B cell (primary cell): ENCODE data around the gene NFATC1. TPM values are rescaled to one million over a fixed set of nuclear protein-coding genes. Genes with fewer than 3 reads are reported as not detected.

Experiments used
- ATAC-seq: fragments of 200-7000 bp; cut with Tn5 transposase; one replicate; pipeline ENCODE4 v1.10.0; 2021; ENCODE audit warnings: low read depth, mild to moderate bottlenecking, moderate number of reproducible peaks, moderate library complexity
- CTCF ChIA-PET: fragments of 350-600 bp; sonication (Branson Sonifier 250); formaldehyde crosslinking; loops from one replicate; lab custom pipeline; 2021; ENCODE audit warnings: antibody characterized with exemption, inconsistent platforms; lab: Charles Lee
- POLR2A ChIA-PET: fragments of 350-600 bp; sonication (Branson Sonifier 250); formaldehyde crosslinking; loops from one replicate; lab custom pipeline; 2021; ENCODE audit warnings: antibody characterized with exemption; lab: Charles Lee
- DNase-seq: peaks from one replicate; pipeline ENCODE4 v3.0.0; 2013
- H2AFZ ChIP-seq: 2 replicates; pipeline ENCODE4 v1.6.1; 2012; ENCODE audit warnings: mild to moderate bottlenecking, low read depth, low read length; ENCODE audit not compliant: insufficient read depth, poor library complexity, severe bottlenecking
- H3K27ac ChIP-seq, 2 donors: 1 replicate in 1 of 2; 2 replicates in 1 of 2; pipeline ENCODE4 v1.5.1; 2012 to 2013; ENCODE audit warnings: low read length in 2 of 2, mild to moderate bottlenecking in 2 of 2, moderate library complexity in 1 of 2
- H3K27me3 ChIP-seq, 4 experiments: fragments of 200-600 bp in 1 of 4; sonication (generic) in 1 of 4; replicated peaks in 1 of 4; 1 replicate in 2 of 4; 2 replicates in 2 of 4; pipeline versions ENCODE4 v1.6.1 to v1.7.0; 2013 to 2016; ENCODE audit warnings: low read length in 3 of 4, mild to moderate bottlenecking in 2 of 4, mixed read lengths in 1 of 4, moderate library complexity in 1 of 4; ENCODE audit not compliant: insufficient read depth in 4 of 4, control insufficient read depth in 3 of 4; ENCODE audit errors: control extremely low read depth in 1 of 4
- H3K36me3 ChIP-seq, 2 experiments: replicated peaks in 1 of 2; 1 replicate in 1 of 2; 2 replicates in 1 of 2; pipeline versions ENCODE4 v1.6.1 to v1.7.1; 2013; ENCODE audit warnings: low read length in 1 of 2; ENCODE audit not compliant: insufficient read depth in 2 of 2, control insufficient read depth in 1 of 2; ENCODE audit errors: control extremely low read depth in 1 of 2, extremely low read depth in 1 of 2
- H3K4me1 ChIP-seq, 2 donors: fragments of 200-600 bp in 1 of 2; sonication (generic) in 1 of 2; 1 replicate in 1 of 2; 2 replicates in 1 of 2; pipeline versions ENCODE4 v1.5.1 to v1.6.1; 2013 to 2017; ENCODE audit warnings: low read length in 2 of 2; ENCODE audit not compliant: control insufficient read depth in 2 of 2, insufficient read depth in 2 of 2
- H3K4me2 ChIP-seq: replicated peaks from 2 replicates; pipeline ENCODE3; 2012; ENCODE audit warnings: mild to moderate bottlenecking, low read depth, low read length; ENCODE audit not compliant: poor library complexity, severe bottlenecking
- H3K4me3 ChIP-seq, 5 experiments: fragments of 200-600 bp in 1 of 5; sonication (generic) in 1 of 5; 1 replicate in 3 of 5; 2 replicates in 2 of 5; pipeline versions ENCODE4 v1.5.1 to v1.7.0; 2011 to 2016; ENCODE audit warnings: low read length in 4 of 5, mild to moderate bottlenecking in 4 of 5, low read depth in 2 of 5, control low read depth in 1 of 5, moderate library complexity in 1 of 5; ENCODE audit not compliant: insufficient read depth in 1 of 5; ENCODE audit errors: control extremely low read depth in 1 of 5, extremely low read depth in 1 of 5
- H3K79me2 ChIP-seq: fragments of 200-600 bp; sonication (generic); one replicate; pipeline ENCODE4 v1.6.0; 2016; ENCODE audit warnings: low read length; ENCODE audit not compliant: control insufficient read depth, insufficient read depth
- H3K9ac ChIP-seq: fragments of 200-600 bp; sonication (generic); 2 replicates; pipeline ENCODE4 v1.6.1; 2017; ENCODE audit warnings: mild to moderate bottlenecking, low read length, moderate library complexity
- H3K9me3 ChIP-seq, 3 donors: one replicate each; pipeline versions ENCODE4 v1.6.1 to v1.7.1; 2013; ENCODE audit warnings: low read length in 2 of 3; ENCODE audit not compliant: control insufficient read depth in 2 of 3, insufficient read depth in 1 of 3; ENCODE audit errors: control extremely low read depth in 1 of 3
- H4K20me1 ChIP-seq: 2 replicates; pipeline ENCODE4 v1.6.0; 2012; ENCODE audit warnings: mild to moderate bottlenecking, low read length; ENCODE audit not compliant: insufficient read depth, control insufficient read depth, poor library complexity, severe bottlenecking
- H3K27ac Mint-ChIP-seq: one replicate; pipeline ENCODE4 v1.8.0; 2021; ENCODE audit warnings: mixed read lengths
- H3K27me3 Mint-ChIP-seq: one replicate; pipeline ENCODE4 v1.8.0; 2021; ENCODE audit warnings: mixed read lengths
- H3K4me1 Mint-ChIP-seq: one replicate; pipeline ENCODE4 v1.8.0; 2021; ENCODE audit warnings: mixed read lengths
- H3K4me3 Mint-ChIP-seq: one replicate; pipeline ENCODE4 v1.8.0; 2021; ENCODE audit warnings: mixed read lengths
- H3K9me3 Mint-ChIP-seq: one replicate; pipeline ENCODE4 v1.8.0; 2022; ENCODE audit warnings: mixed read lengths; ENCODE audit not compliant: insufficient read depth
- EZH2 ChIP-seq: IDR thresholded peaks from 2 replicates; pipeline ENCODE4 v1.6.1; 2012; ENCODE audit warnings: borderline replicate concordance, low read depth, mild to moderate bottlenecking, moderate library complexity, low read length; ENCODE audit not compliant: insufficient read depth, poor library complexity, severe bottlenecking
- WGBS: methylation state at CpG from one replicate; pipeline ENCODE4 v1.1.5; 2013; ENCODE audit warnings: missing lambda C conversion rate; ENCODE audit not compliant: insufficient coverage; 5-methylcytosine and 5-hydroxymethylcytosine counted together
- intact Hi-C: fragments of 100-400 bp; cut with micrococcal nuclease; formaldehyde crosslinking; loops from one replicate; pipeline ENCODE4 v1.10.0; 2022
- polyA plus RNA-seq: library from polyadenylated mRNA; depleted of rRNA; stranded (reverse); fragments of >200 nt; gene quantifications from 2 replicates; pipeline ENCODE4 v1.2.3, GENCODE V29; 2012
- total RNA-seq, 2 donors: library from RNA; stranded (reverse); fragments of 120-200 nt in 1 of 2; gene quantifications; 1 replicate in 1 of 2; 2 replicates in 1 of 2; pipeline versions ENCODE4 v1.2.3 to v1.2.4, GENCODE V29; 2013 to 2022
- TF ChIP-seq, protein P1 (sequence below): fragments of 200-600 bp; IDR thresholded peaks from one replicate; pipeline ENCODE4 v1.8.0; 2022; ENCODE audit warnings: antibody characterized with exemption, mild to moderate bottlenecking

NFATC1 gene
- total and polyA plus RNA-seq, 2 donors (not counting 1 experiment from before 2014, with no cell fraction given): 32.2 to 108 TPM

DNA sequence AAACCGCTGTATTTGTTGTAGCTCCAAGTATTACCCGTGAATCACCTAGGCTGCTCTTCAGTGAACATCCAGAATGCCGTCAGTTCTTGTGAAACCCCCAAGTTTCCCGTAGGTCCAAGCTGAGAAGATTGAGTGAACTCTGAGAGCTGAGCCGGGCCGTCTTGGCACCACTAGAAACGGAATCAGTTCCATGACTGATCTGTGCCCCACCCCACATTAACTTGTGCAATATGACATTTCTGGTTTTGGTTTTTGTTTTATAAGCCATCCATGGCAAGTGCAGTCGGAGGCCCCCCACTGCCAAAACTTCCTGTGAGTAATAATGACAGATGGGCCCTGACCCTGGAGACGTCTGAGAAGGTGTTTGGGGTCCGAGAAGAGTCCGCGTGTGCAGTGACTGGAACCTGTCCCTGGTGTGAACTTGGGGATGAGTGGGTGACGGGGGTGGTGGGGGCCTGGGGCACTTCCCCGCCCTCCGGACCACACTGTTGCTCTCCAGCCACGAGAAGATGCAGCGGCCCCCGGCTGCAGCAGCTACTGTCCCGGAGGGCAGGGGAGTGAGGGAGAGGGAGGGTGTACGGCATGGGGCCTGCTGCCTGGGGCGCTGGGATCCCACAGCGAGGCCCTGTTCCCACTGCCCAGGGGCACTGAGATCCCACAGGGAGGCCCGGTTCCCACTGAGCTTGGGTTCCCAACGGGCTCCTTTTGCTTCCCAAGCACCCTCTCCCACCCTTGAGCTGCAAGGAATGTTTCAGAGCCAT lies 26.5 kb downstream of the NFATC1 start:
- ChIA-PET POLR2A (no interaction called here), CTCF (interaction anchor here (1.1 to 1.5 kb wide), 3 partner anchors 16 to 107 kb away, joined by 3 read pairs; no protein-coding TSS in a partner anchor)
- H2AFZ ChIP-seq: no peak overlapping the region
- WGBS: 70% methylated on average over 10 of the region's 24 CpGs
- TF ChIP-seq, protein P1, sequence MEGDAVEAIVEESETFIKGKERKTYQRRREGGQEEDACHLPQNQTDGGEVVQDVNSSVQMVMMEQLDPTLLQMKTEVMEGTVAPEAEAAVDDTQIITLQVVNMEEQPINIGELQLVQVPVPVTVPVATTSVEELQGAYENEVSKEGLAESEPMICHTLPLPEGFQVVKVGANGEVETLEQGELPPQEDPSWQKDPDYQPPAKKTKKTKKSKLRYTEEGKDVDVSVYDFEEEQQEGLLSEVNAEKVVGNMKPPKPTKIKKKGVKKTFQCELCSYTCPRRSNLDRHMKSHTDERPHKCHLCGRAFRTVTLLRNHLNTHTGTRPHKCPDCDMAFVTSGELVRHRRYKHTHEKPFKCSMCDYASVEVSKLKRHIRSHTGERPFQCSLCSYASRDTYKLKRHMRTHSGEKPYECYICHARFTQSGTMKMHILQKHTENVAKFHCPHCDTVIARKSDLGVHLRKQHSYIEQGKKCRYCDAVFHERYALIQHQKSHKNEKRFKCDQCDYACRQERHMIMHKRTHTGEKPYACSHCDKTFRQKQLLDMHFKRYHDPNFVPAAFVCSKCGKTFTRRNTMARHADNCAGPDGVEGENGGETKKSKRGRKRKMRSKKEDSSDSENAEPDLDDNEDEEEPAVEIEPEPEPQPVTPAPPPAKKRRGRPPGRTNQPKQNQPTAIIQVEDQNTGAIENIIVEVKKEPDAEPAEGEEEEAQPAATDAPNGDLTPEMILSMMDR: no peak
- no peak for TF ChIP-seq EZH2
- peaks cover 2 to 66% of the 10 kb centered on the region in 2 experiments for H3K36me3 ChIP-seq
- peaks cover 0 to 12% of the 10 kb centered on the region in 2 donors for H3K4me1 ChIP-seq
- peak overlapping the region; percentile 36 for H3K4me2 ChIP-seq
- H3K27me3 Mint-ChIP-seq: no peaks in the 10 kb centered on the region
- ATAC-seq (peak; percentile 33), DNase-seq (no peak)
- H3K9ac ChIP-seq: no peak overlapping the region
- no peaks in the 10 kb centered on the region for H3K9me3 ChIP-seq
- no peak overlapping the region for H3K27ac ChIP-seq
- peaks cover 46% of the 10 kb centered on the region for H3K4me1 Mint-ChIP-seq
- H4K20me1 ChIP-seq: peaks cover 97% of the 10 kb centered on the region
- H3K4me3 ChIP-seq: no peak overlapping the region
- H3K79me2 ChIP-seq: peaks cover 96% of the 10 kb centered on the region
- H3K27ac Mint-ChIP-seq: peak overlapping the region; percentile 50
- H3K27me3 ChIP-seq: no peaks in the 10 kb centered on the region
- peak overlapping the region; percentile 35 for H3K4me3 Mint-ChIP-seq
- intact Hi-C loops: no loop called here
- no peaks in the 10 kb centered on the region for H3K9me3 Mint-ChIP-seq

DNA sequence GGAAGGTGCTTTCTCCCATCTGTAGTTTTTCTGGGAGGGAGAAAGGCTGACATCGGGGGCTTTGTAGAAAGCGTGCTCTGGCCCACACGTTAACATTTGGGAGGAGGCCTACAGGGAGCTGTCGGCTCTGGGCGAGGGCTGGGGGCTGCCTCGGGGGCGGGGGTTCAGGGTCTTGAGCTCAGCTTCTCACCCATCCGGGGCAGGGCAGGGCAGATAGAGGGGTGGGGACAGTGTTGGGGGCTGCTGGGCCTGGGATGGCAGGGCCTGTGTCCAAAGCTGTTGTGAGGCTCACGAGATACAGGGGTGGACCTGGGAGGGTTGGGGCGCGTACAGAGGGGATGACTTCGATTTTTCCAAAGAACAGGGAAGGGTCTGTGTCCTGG lies 27.0 kb downstream of the NFATC1 start:
- CTCF ChIA-PET: interaction anchor here (1.5 kb wide), 1 partner anchor 26 kb away, joined by 3 read pairs; no protein-coding TSS in a partner anchor
- H3K27ac Mint-ChIP-seq: peak overlapping the region; percentile 10
- Histone ChIP-seq H3K27ac (no peak overlapping the region), H4K20me1 (peaks cover 100% of the 10 kb centered on the region), H3K79me2 (peaks cover 100% of the 10 kb centered on the region), H2AFZ (no peak overlapping the region), H3K27me3 (no peaks in the 10 kb centered on the region), H3K4me1 (peaks cover 0 to 12% of the 10 kb centered on the region in 2 donors), H3K9ac (no peak overlapping the region), H3K4me2 (no peak overlapping the region), H3K4me3 (no peak overlapping the region), H3K36me3 (peaks cover 2 to 66% of the 10 kb centered on the region in 2 experiments), H3K9me3 (no peaks in the 10 kb centered on the region)
- no peak for TF ChIP-seq EZH2
- TF ChIP-seq, protein P1: no peak
- POLR2A ChIA-PET: no interaction called here
- ATAC-seq (no peak), DNase-seq (no peak)
- H3K4me1 Mint-ChIP-seq: peaks cover 46% of the 10 kb centered on the region
- no peaks in the 10 kb centered on the region for H3K9me3 Mint-ChIP-seq
- no peaks in the 10 kb centered on the region for H3K27me3 Mint-ChIP-seq
- H3K4me3 Mint-ChIP-seq: no peak overlapping the region
- WGBS: 91% methylated on average over 12 of the region's 12 CpGs
- intact Hi-C loops: no loop called here
